GM18517 (cell line): ENCODE data around the gene SLC4A5.

Experiments
- ATAC-seq: cut with Tn5 transposase; IDR thresholded peaks from one replicate; pipeline ENCODE4 v1.9.1; 2021; ENCODE audit warnings: mild to moderate bottlenecking, moderate library complexity; ENCODE audit not compliant: unreplicated experiment

SLC4A5 gene

DNA sequence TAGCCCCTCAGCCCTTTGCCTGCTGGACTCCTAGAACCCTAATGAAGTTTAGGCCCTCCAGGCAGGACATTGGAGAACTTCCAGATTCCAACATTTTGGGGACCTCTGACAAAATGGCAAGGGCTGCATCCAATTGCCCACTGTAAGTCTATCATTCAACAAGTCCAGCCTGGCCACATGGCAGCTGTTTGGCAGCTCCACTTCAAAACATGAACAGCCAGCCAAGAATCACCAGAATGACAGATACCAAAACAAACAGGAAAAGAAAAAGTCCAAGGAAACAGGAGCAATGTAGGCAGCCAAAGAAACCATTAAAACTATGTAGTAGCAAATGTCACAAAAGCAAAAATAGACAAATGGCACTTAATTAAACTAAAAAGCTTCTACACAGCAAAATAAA is 25.5 kb downstream of the SLC4A5 start:
- no peak for ATAC-seq

GRCh38 chr2:74316627-74317295 is 26.5 kb downstream of the SLC4A5 start:
- no peak for ATAC-seq

DNA sequence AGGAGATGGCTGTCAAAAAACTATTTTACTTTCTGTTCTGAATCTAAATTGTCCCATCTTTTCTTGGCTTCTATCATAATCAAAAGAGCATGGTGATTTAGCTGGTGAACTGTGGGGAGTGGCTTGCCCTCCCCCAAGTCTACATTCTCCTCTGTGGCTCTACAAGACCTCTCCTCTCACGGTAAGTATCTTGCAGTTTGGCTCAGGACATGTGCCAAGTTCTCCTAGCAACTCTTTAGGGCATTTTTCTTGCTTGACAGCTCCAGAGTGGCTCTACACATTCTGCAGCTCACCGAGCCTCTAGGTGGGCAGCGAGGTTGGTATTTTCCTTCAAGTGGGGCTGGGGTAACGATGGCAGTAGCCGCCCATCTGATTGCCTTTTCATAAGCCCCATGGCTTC is 29.1 kb downstream of the SLC4A5 start:
- no peak for ATAC-seq

DNA sequence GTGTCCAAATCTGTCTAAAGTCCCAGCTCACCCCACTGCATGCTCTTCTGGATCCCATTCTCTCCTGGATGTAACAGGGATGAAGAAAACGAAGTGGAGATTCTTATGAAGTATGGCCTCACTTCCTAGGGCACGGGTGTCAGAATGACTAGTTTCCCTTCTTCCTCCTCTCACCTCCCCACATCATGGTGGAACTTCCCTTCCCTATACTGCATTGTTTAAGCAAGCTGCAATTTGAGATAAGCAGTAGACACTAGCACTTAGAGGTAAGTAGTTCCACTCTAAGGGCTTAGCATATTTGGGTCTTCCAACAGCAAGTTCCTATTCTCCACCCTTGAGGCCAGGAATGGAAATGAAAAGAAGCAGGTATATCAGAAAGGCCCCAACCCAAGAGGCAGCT is 29.7 kb downstream of the SLC4A5 start:
- ATAC-seq = no peak

DNA sequence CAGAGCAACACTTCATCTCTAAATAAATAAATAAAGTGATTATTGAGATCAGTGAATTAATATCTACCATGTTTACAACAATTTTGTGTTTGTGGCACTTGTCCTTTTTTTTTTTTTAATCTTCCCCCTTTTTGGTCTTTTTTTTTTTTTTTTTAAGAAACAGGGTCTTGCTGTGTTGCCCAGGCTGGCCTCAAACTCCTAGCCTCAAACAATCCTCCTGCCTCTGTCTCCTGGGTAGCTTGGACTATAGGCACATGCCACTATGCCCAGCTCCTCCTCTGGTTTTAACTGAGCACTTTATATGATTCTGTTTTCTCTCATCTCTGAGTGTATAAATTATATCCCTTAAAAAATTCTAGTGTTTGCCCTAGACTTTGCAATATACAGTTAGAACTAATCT is 30.3 kb downstream of the SLC4A5 start:
- no peak for ATAC-seq

DNA sequence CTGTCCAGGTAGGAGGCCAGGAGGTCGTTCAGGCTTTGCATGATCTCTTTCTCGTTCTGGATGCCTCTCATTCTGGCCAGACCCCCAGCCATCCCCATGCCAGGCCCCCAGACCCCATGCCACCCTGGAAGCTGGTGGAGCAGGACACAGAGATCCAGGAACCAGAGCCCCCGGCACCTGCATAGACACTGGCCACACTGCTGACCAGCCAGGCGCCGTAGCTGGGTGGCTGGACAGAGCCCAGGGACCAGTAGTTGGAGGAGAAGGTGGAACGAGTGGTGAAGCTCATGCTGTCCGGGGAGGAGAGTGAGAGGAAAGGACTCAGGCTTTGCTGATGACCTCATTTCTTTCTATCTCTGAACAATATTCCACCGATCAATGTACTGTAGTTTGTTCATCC is 35.5 kb downstream of the SLC4A5 start:
- no peak for ATAC-seq

GRCh38 chr2:74304332-74305148 is 38.7 kb downstream of the SLC4A5 start:
- ATAC-seq = no peak

DNA sequence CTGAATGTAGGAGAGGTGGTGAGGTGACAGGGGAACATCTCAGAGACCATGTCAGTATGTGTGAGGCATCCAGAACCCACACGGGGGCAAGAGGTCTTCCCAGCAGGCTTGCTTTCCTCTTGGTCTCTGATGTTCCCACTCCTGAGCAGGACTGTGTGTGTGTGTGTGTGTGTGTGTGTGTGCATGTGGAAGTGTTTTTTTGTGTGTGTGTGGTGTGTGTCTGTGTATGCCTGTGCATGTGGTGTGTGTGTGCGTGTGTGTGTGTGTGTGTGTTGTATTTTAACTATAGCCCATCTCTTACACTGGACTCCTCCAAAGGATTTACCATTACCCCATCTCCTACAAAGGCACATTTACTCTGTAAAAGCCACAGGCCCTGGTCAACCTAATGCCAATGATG is 40.4 kb downstream of the SLC4A5 start:
- ATAC-seq = no peak

DNA sequence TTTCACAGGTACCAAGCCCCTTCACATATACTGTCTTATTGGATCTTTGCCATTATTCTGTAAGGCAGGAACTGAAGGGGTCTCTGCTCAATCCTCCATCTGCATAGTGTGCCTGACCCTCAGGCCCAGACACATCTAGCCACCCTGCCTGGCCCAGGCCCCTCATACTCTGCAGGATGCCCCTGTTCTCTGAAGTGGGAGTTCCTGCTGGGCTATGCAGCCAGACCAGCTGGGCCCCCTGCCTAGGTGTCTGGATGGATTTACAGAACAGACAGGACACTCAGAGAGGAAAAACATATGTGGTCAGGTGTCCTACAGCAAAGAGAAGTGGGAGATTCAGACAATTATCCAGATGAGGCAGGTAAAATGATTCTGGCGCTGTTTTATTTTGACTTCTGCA is 42.0 kb downstream of the SLC4A5 start:
- no peak for ATAC-seq

DNA sequence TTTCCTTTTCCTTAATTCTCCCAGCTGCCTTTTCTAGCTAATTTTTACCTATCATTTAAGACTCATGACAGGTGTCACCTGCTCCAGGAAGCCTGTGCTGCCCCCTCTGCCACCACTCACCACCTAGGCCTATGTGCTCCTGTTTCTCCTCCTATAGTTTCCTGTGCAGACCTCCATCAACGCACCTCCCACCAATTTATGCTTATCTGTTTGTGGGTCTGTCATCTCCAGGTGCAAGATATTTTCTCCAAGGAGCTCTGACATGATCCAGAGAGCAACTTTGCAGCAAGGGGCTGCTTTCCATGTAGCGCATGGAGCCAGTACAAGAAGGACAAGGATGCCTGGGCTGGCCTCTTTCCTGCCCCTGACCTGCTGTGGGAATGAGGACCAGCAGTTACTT is 42.7 kb downstream of the SLC4A5 start:
- no peak for ATAC-seq

GRCh38 chr2:74297950-74298349 is 45.3 kb downstream of the SLC4A5 start:
- ATAC-seq = no peak

- no peak for ATAC-seq
Measured at GRCh38 chr2:74297391-74297790, 45.8 kb downstream of the SLC4A5 start.

DNA sequence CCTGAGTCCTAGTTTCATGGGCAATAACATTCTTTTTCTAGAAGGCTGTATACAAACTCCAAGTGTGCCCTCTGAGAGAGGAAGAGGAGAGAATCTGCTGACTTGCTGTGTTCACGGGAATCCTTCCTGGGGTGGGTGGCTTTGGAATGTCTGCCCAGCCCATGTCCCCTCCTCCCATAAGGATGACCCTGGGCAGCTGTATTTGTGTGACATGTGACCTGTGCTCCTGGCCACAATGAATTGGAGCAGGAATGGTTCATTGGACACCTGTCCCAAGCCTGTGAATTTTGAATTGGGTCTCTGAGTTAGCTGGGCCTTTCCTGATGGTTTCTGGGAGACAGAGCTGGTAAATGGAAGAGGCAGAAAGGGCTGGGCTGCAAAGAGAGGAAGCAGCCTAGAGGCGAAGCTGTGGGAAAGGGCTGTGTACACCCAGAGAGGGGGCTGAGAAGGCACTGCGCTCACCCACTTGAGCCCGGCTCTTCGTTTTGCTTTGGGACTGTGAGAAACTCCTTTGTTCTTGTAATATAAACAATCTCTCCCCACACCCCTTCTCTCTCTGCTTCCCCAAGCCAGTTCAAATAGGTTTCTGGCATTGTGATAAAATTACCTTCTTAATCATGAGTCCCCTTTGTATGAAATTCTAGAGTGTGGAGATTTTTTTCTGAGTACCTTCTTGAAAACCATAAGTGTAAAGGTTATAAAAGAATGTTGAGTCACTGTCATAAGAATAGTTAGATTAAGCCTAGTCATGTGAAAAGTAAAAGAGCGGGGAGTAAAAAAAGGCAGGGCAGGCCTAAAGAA is 49.8 kb downstream of the SLC4A5 start:
- no peak for ATAC-seq

GRCh38 chr2:74292751-74293150 is 50.5 kb downstream of the SLC4A5 start:
- ATAC-seq = no peak

- no peak for ATAC-seq
Measured at GRCh38 chr2:74291886-74292621, 51.2 kb downstream of the SLC4A5 start.

- no peak for ATAC-seq
Measured at GRCh38 chr2:74291218-74291544, 52.0 kb downstream of the SLC4A5 start.

DNA sequence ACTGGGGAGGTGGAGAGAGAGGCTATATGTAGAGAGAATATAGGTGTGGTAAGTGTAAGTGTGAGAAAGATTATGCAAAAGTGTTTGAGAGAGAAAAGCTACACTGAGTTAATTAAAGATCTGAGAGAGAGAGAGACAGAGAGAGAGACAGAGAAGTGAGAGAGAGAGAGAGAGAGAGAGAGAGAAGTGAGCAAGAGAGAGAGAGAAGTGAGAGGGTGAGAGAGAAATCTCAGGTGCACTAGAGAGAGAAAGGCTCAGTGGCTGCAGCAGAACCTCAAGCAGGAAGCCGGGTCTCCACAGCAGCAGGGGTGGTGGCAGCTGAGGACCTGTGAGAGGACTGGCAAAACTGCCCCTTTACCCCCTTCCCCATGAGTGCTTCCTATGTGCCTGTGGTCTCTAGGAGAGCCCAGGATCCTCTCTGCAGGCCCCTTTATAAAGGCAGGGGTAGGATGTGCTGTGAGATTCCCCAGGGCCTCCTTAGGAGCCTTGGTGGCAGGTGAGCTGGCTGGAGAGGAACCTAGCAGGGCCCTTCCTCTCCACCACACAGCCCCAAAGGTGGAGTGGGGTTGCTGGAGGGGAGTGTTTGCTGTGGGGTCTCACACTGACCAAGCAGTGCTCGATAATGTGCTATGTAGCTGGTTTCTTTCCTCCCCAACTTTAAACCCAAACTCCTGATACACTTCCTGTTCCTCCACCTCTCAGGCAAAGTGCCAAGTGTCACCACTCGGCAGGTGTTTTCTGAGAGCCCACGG is 52.6 kb downstream of the SLC4A5 start:
- no peak for ATAC-seq

GRCh38 chr2:74290066-74290465 is 53.1 kb downstream of the SLC4A5 start:
- ATAC-seq = no peak

- no peak for ATAC-seq
Measured at GRCh38 chr2:74286725-74287124, 56.5 kb downstream of the SLC4A5 start.

GRCh38 chr2:74281141-74281975 is 61.9 kb downstream of the SLC4A5 start:
- no peak for ATAC-seq
